Amygdala (tissue), 56 donors: ENCODE data around the gene MYRF.

ENCODE experiments used
- DNase-seq, 56 donors: peaks; one replicate each; lab custom pipeline; 2025; lab: John Stamatoyannopoulos, UW

Gene MYRF

DNA sequence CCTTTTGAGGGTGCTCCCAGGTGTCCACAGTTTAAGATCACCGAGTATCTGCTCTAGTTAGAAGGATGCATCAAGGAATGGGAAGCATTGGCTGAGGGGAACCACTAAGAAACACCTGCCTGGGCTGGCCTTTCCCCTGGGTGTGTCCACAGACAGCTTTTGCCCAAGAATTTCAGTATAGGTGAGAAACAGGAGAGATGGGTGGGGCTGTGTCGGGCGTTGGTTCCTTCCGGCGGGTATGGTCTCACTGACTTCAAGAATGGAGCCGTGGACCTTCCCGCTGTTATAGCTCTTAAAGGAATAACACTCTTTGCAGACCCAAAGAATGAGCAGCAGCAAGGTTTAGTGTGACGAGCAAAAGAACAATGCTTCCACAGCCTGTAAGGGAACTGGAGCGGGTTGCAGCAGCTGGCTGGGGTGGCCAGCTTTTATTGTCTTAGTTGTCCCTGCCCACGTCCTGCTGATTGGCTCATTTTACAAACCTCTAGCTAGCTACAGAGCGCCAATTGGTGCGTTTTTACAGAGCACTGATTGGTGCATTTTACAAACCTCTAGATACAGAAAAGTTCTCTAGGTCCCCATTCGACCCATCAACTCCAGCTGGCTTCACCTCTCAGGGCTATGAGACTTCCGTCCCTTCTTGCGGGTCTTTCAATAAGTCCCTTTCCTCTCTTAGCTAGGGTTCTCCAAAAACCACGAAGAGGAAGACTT, 62.0 kb downstream of the MYRF start:
- peak in 40 of 56 donors; percentile 19 to 84 (median 58) for DNase-seq

DNA sequence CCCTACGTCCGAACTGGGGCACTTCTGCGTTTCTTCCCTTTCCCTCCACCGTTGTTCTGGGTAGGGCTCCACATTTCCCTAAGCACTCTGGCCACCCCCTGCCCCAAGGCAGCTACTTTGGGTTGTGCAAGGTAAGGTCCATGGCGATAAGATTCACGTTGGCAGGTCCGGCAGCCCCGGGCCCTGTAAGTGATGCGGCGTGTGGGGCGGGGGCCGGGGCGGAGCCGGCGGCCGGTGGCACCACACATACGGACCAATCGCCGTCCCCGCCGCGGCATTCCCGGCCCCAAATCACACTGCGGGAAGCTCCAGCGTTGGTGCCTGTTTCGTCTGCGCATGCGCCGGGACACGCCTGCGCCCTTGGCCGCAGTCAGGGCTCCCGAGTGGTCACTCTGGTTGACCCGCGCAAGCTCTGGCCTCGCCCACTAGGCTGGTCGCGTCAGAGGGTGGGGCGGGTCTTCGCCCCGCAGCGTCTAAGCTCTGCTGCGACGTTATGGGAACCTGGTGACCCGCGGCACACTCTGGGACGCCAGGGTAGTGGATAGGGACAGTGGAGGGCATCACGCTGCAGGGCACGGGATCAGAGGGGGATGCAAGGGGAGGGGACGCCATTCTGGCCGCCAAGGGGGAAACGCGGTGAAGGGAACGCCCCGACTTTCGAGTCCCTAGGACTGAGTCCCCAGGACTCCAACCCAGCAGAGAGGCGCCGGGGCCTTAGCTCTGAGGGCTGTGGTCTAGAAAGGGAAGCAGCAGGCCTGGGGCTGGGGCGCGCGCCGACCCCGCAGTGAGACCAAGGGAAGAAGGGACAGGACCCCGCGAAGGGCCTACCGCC, 62.7 kb downstream of the MYRF start:
- DNase-seq: peak; percentile 82 to 99 (median 95)

DNA sequence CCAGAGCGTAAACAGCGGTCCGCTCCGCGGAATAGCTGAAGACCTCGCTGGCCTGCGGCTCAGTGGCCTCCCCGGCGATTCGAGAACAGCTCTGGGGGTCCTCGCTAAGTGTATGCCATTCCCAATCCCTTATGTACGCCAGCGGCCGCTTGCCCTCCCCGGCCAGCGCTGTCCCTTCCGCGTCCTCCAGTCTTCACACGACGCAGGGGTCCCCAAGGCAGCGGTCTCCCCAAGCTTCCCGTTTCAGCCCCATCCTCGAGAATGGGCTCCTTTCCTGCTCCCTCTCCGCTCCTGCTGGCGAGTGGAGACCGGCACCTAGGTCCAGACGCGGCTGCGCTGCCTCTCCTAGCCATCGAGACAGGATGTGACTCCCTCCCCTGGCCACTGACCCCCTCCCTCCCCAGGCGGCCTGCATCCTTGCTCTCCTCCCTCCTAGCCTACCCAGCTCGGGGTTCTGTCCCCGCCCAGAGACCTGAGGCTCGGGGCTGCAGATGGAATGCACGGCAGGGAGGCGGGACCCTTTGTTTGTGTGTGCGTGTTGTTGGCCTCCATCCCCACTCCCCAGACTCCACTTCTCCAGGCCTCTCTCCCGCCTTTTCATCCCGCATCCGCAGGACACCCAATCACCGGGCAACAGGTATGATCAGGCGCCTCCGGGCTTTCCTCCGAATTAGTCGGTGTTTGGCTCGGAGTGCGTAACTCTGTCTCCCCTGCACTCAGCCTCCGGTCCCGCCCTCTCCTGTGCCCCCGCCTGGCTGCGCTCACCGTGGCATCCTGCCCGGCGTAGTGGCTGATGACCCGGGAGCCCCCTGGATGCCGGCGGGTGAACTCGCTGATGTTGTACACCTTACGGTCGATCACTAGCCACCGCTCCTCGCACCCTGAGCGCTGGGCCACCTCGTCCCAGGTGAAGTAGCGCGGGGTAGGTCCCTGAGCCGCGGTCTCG, 63.6 kb downstream of the MYRF start:
- peak in 43 of 56 donors; percentile 33 to 81 (median 66) for DNase-seq

DNA sequence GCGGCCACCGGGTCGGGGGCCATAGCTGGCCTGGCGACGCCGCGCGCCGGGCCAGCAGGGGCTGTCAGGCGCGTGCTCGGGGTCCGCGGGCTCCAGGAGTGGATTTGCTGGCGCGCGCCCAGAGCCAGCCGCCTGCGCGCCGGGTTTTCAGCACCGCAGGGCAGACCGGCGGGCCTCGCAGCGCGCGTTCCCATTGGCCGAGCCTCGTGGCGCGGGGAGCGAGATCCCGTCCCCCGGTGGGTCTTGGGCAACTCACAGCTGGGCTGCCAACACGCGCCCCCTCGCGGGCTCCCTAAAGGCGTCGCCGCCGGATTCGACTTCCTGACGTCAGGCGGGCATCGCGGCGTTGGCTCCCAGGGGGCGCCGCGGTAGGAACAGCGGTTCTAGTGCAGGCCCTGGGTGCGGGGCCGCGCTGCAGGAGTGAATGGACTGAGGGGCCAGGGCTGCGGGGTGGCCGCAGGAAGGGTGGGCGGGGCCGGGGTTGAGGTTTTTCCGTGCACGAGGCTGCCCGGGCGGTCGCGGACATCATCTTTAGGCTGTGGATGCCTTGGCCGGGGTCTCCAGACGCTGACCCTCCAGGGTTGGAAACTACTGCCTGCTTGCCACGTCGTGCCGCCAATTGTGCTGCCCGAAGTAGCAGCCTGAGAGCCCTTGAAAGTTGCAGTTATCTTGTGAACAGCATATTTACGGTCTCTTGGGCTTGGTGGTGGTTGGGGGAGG, 64.5 kb downstream of the MYRF start, which contains the start of gene FADS1:
Gene FADS1 (minus strand): TSS at position 268 of the 720 bp plus-strand sequence. CDS start 74 bp downstream, at position 194.
- peak in 55 of 56 donors; percentile 44 to 97 (median 88) for DNase-seq

GRCh38 chr11:61817471-61818202, 65.2 kb downstream of the MYRF start:
- DNase-seq: no peak

DNA sequence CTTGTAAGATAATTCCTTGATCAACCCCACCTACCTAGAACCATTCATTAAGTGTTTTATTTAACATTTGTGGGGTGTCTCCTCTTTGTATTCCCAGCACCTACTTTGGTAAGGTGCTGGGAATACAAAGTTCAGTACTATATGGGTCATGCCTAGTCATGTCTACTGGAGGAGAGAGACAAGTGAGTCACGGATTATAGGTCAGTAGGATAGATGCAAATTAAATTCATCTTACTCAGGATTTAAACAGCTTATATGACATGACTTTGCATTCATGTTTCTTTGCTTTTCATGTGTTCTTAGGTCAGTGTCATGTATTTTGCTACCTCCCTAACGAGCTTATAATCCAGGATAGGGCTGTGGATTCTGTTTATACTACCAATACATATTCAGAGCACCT, 67.7 kb downstream of the MYRF start:
- DNase-seq: no peak

GRCh38 chr11:61826930-61827570, 74.6 kb downstream of the MYRF start:
- peak in 11 of 56 donors; percentile 35 to 72 (median 52) for DNase-seq

DNA sequence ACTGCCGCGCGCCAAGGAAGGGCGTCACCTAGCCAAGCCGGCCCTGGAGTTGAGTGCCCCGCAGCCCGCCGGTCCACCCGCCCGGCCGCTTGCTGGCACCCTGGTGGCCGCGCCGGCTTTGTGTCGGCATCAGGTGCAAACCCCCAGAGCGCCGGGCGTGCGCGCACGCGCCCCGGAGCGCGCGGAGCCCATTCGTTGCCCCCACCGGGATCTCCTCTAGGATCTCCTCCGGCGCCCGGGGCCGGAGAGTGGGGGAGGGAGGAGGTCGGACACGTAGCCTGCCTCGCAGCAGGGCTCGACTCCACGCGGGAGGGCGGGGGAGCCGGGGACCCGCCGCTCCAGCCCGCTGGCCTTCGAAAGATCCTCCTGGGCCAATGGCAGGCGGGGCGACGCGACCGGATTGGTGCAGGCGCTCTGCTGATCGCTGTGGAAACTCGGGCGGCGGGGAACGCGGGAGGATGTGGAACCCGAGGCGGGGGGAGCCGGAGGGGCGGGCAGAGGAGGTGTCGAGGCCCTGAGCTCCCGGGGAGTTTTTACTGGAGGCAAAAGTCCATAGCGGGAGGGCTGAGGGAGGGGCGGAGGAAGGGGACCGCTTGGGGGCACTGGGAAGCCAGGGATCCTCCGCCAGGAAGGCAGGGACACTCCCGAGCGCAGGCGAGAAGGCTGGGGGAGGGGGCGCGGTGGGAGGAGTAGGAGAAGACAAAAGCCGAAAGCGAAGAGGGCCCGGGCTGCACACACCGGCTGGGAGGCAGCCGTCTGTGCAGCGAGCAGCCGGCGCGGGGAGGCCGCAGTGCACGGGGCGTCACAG, 75.3 kb downstream of the MYRF start, which contains the start of gene FADS2:
Gene FADS2 (plus strand): TSS at position 730 of the 808 bp plus-strand sequence. CDS start 91 bp downstream, outside the sequence.
- peak; percentile 50 to 98 (median 92) for DNase-seq

GRCh38 chr11:61828379-61828628, 75.9 kb downstream of the MYRF start:
- DNase-seq: no peak

GRCh38 chr11:61828629-61829407, 76.4 kb downstream of the MYRF start:
- peak in 31 of 56 donors; percentile 14 to 66 (median 42) for DNase-seq

DNA sequence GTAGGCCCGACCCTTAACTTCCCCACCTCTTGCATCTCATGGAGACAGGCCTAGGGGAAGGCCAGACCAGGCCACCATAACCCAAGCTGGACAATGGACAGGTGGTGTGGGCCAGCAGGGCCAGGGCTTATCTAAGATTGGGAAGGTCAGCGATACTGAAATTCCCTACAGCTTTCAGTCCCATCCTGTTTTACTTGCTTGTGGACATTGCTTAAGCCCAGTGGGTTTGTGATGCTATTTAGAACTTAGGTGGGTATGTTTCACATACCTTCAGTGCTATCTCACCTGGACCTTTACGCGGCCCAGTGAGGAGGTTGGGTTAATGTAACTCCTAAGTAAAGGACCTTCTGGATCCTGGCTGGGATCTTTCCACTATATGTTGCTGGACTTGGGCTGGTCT, 77.4 kb downstream of the MYRF start:
- DNase-seq: no peak

GRCh38 chr11:61830237-61831105, 78.0 kb downstream of the MYRF start:
- peak in 1 of 56 donors; percentile 2 for DNase-seq

GRCh38 chr11:61832207-61832606, 79.8 kb downstream of the MYRF start:
- no peak for DNase-seq

DNA sequence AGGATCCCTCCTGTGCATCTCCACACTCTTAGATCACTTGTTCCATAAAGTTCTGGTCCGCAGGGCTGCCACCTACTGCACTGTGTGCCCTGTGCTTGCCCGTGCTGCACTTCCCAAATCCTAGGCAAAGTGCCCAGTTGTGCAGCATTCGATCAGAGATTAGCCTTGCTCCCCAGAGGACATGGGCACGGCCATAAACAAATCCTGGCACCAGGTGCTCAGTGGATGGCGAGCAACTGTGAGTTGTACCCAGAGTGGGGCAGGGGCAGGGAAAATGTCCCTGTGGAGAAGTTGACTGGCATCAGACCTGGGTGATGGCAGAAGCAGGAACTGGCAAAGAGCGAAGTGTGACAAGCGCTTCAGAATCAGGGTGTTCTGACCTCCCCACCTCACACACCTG, 80.3 kb downstream of the MYRF start:
- DNase-seq: no peak

GRCh38 chr11:61833471-61833870, 81.0 kb downstream of the MYRF start:
- peak in 5 of 56 donors; percentile 7 to 28 (median 18) for DNase-seq

DNA sequence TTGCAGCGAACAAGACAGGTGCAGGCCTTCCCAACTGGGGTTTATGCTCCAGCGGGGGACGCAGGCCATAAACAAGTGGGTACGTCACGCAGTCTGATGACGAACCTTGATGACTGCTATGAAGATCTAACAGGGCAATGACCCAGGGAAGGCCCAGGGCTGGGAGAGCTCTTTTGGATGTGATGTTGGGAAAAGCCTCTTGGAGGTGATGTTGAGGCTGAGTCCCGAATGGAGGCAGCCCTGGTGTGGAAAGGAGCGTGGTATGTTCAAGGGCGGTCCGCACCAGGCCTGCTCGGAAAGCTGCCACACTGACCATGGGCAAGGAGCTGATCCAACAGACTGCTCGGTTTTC, 81.5 kb downstream of the MYRF start:
- DNase-seq: no peak
